GM18502 (cell line): ENCODE data around the gene TRIM24.
"Not testable (repeated sequence)": the region's sequence is repeated elsewhere in the genome, so short reads cannot be mapped to it uniquely, and the experiment has no call there.

Experiments used
- ATAC-seq: cut with Tn5 transposase; IDR thresholded peaks from one replicate; pipeline ENCODE4 v1.9.1; 2021; ENCODE audit warnings: mild to moderate bottlenecking; ENCODE audit not compliant: unreplicated experiment, poor library complexity

TRIM24 gene

GRCh38 chr7:138524259-138524658 lies 64.2 kb downstream of the TRIM24 start:
- ATAC-seq: no peak

GRCh38 chr7:138525757-138526156 lies 65.7 kb downstream of the TRIM24 start:
- no peak for ATAC-seq

- no peak for ATAC-seq
Observed at GRCh38 chr7:138527746-138528223, 67.7 kb downstream of the TRIM24 start.

GRCh38 chr7:138536833-138537232 lies 76.8 kb downstream of the TRIM24 start:
- not testable (repeated sequence) for ATAC-seq

- peak; percentile 40 for ATAC-seq
Observed at GRCh38 chr7:138538518-138538917, 78.5 kb downstream of the TRIM24 start.

GRCh38 chr7:138538997-138539644 lies 79.1 kb downstream of the TRIM24 start:
- ATAC-seq: no peak

GRCh38 chr7:138542183-138542582 lies 82.1 kb downstream of the TRIM24 start:
- ATAC-seq: peak; percentile 94

- no peak for ATAC-seq
Observed at GRCh38 chr7:138543739-138544138, 83.7 kb downstream of the TRIM24 start.

- no peak for ATAC-seq
Observed at GRCh38 chr7:138545123-138545522, 85.1 kb downstream of the TRIM24 start.

- ATAC-seq: no peak
Observed at GRCh38 chr7:138546064-138546619, 86.1 kb downstream of the TRIM24 start.

- no peak for ATAC-seq
Observed at GRCh38 chr7:138546829-138547228, 86.8 kb downstream of the TRIM24 start.

GRCh38 chr7:138549082-138549481 lies 89.0 kb downstream of the TRIM24 start:
- no peak for ATAC-seq

GRCh38 chr7:138550337-138550736 lies 90.3 kb downstream of the TRIM24 start:
- no peak for ATAC-seq

GRCh38 chr7:138551102-138551501 lies 91.0 kb downstream of the TRIM24 start:
- no peak for ATAC-seq

- ATAC-seq: no peak
Observed at GRCh38 chr7:138553805-138554204, 93.7 kb downstream of the TRIM24 start.

- ATAC-seq: no peak
Observed at GRCh38 chr7:138554674-138555073, 94.6 kb downstream of the TRIM24 start.

- no peak for ATAC-seq
Observed at GRCh38 chr7:138555684-138556083, 95.6 kb downstream of the TRIM24 start.

GRCh38 chr7:138556771-138557484 lies 96.9 kb downstream of the TRIM24 start:
- ATAC-seq: no peak

GRCh38 chr7:138559448-138559847 lies 99.4 kb downstream of the TRIM24 start:
- no peak for ATAC-seq

- no peak for ATAC-seq
Observed at GRCh38 chr7:138563808-138564207, 103.7 kb downstream of the TRIM24 start.

- no peak for ATAC-seq
Observed at GRCh38 chr7:138564365-138564764, 104.3 kb downstream of the TRIM24 start.

- ATAC-seq: no peak
Observed at GRCh38 chr7:138565071-138565450, 105.0 kb downstream of the TRIM24 start.
